GM12801 (cell line): ENCODE results near the gene TRIM60.

ENCODE experiments used
- CTCF ChIP-seq: IDR thresholded peaks from one replicate; pipeline ENCODE4 v1.5.1; 2011; ENCODE audit warnings: control low read depth; ENCODE audit not compliant: insufficient read length; ENCODE audit errors: extremely low read depth

TRIM60 gene

GRCh38 chr4:165031436-165032211 is at the start of gene TRIM60:
TRIM60 (plus strand) TSS chr4:165031999; CDS start chr4:165040073, 8,074 bp downstream.
- no peak for TF ChIP-seq CTCF

GRCh38 chr4:164989471-164989870 is 42.3 kb upstream of the TRIM60 start:
- no peak for TF ChIP-seq CTCF

- no peak for TF ChIP-seq CTCF
Observed at GRCh38 chr4:164997324-164997723, 34.5 kb upstream of the TRIM60 start.

GRCh38 chr4:164997941-164998340 is 33.9 kb upstream of the TRIM60 start:
- TF ChIP-seq CTCF = no peak

- no peak for TF ChIP-seq CTCF
Observed at GRCh38 chr4:165005352-165005925, 26.4 kb upstream of the TRIM60 start.

- no peak for TF ChIP-seq CTCF
Observed at GRCh38 chr4:165006456-165006855, 25.3 kb upstream of the TRIM60 start.

- TF ChIP-seq CTCF = no peak
Observed at GRCh38 chr4:165006886-165007285, 24.9 kb upstream of the TRIM60 start.
